ENCODE measurements around the gene AFF3. TPM values are rescaled to one million over a fixed set of nuclear protein-coding genes. Genes with fewer than 3 reads are reported as not detected.

Gene AFF3
- total and polyA plus RNA-seq, 2 of the 4 experiments (the other 2 are of a cell fraction), result 12.9 to 14.3 TPM

GRCh38 chr2:99656994-99657393 is 485.4 kb downstream of the AFF3 start:
- Histone ChIP-seq H3K4me2 (ENCODE audit: low read depth, low read length) (no peak overlapping the region), H3K4me3 (ENCODE audit: insufficient read depth, low read depth, low read length) (no peak overlapping the region), H4K20me1 (ENCODE audit: insufficient read depth, low read length) (no peaks in the 10 kb centered on the region), H4K91ac (ENCODE audit: insufficient read depth, low read depth, low read length) (no peak overlapping the region), H3K14ac (replicated peaks; ENCODE audit: low read depth, low read length) (no peak overlapping the region), H3K23ac (ENCODE audit: low read depth, low read length) (no peak overlapping the region), H4K8ac (ENCODE audit: low read depth in 2 of 2, low read length in 2 of 2) (no peak overlapping the region), H3K56ac (ENCODE audit: extremely low read depth, insufficient read depth, low read length) (no peak overlapping the region), H2BK120ac (ENCODE audit: low read depth, low read length) (no peak overlapping the region), H4K5ac (ENCODE audit: low read depth, low read length) (no peak overlapping the region), H3K27me3 (ENCODE audit: control insufficient read depth, insufficient read depth, low read length) (no peaks in the 10 kb centered on the region), H3K9ac (ENCODE audit: low read depth, low read length) (no peak overlapping the region), H2AK5ac (ENCODE audit: low read depth, low read length) (no peak overlapping the region), H2BK5ac (ENCODE audit: low read depth, low read length, poor library complexity, severe bottlenecking) (no peak overlapping the region), H3K79me1 (ENCODE audit: low read depth in 1 of 2, low read length in 2 of 2) (peaks cover 0 to 2% of the 10 kb centered on the region in 2 experiments; a peak in 1 of 4 replicates), H3K9me3 (ENCODE audit: control insufficient read depth, insufficient read depth, low read length) (no peaks in the 10 kb centered on the region), H2BK20ac (ENCODE audit: low read depth, low read length) (no peak overlapping the region), H3K27ac (ENCODE audit: insufficient read depth, low read length) (no peak overlapping the region), H3K18ac (ENCODE audit: low read depth, low read length) (no peak overlapping the region; the same call in 1 of the 2 replicates), H3K4me1 (ENCODE audit: control insufficient read depth, insufficient read depth, low read length) (peaks cover 21% of the 10 kb centered on the region), H2BK15ac (ENCODE audit: low read depth, low read length) (no peak overlapping the region), H3K36me3 (ENCODE audit: control insufficient read depth, insufficient read depth, low read length) (peaks cover 2% of the 10 kb centered on the region; the same call in 1 of the 2 replicates), H3K4ac (ENCODE audit: low read depth, low read length) (no peak overlapping the region), H2AFZ (replicated peaks; ENCODE audit: low read length, poor library complexity) (no peak overlapping the region), H2AK9ac (replicated peaks; ENCODE audit: low read depth, low read length, poor library complexity) (no peak overlapping the region), H3K9me1 (ENCODE audit: insufficient read depth, low read length) (peaks cover 19% of the 10 kb centered on the region; the same call in 1 of the 2 replicates)
- ChIA-PET POLR2A (ENCODE audit: unreplicated experiment) (no interaction called here), CTCF (no interaction called here)
- DNase-seq (no peak), ATAC-seq (ENCODE audit: low read depth) (no peak)
- 83% methylated on average over 1 of the region's 5 CpGs; no CpG with 5 or more reads in 1 of the 2 experiments for WGBS, 2 experiments (ENCODE audit: extremely low coverage in 2 of 2, insufficient read length in 1 of 2)
- intact Hi-C loops (cut with micrococcal nuclease) (no loop called here), in situ Hi-C loops (cut with MboI; ENCODE audit: low sequenced_read_pairs) (no loop called here), dilution Hi-C loops (cut with HindIII; ENCODE audit: low sequenced_read_pairs, unreplicated experiment) (no loop called here)
- BruUV-seq (replicated peaks), result no TSS peak
- TF ChIP-seq MAFK (IDR thresholded peaks at IDR 0.05; ENCODE audit: low read depth, low read length) (no peak), RAD21 (IDR thresholded peaks at IDR 0.05; ENCODE audit: low read length) (no peak), USF2 (IDR thresholded peaks at IDR 0.05; ENCODE audit: low read depth, low read length) (no peak), MAZ (IDR thresholded peaks at IDR 0.05; ENCODE audit: borderline replicate concordance, low read depth, low read length) (no peak), NFE2L2 (IDR thresholded peaks at IDR 0.05; ENCODE audit: low read depth, low read length) (no peak), RFX5 (IDR thresholded peaks at IDR 0.05; ENCODE audit: low read depth, low read length) (no peak), ELK1 (IDR thresholded peaks at IDR 0.05; ENCODE audit: borderline replicate concordance, low read depth, low read length) (no peak), CTCF (conservative IDR thresholded peaks at IDR 0.05; ENCODE audit: low read depth, low read length) (no peak), BHLHE40 (IDR thresholded peaks at IDR 0.05; ENCODE audit: low read depth, low read length) (no peak), SMC3 (IDR thresholded peaks at IDR 0.05; ENCODE audit: low read depth, low read length) (no peak), MXI1 (IDR thresholded peaks at IDR 0.05; ENCODE audit: borderline replicate concordance, low read depth, low read length) (no peak), FOS (IDR thresholded peaks at IDR 0.05; ENCODE audit: low read depth, low read length) (no peak), CHD1 (IDR thresholded peaks at IDR 0.05; ENCODE audit: low read depth, low read length) (no peak), POLR2A (IDR thresholded peaks at IDR 0.05; ENCODE audit: low read depth, low read length) (no peak), CEBPB (IDR thresholded peaks at IDR 0.05; ENCODE audit: low read depth, low read length) (no peak), RCOR1 (IDR thresholded peaks at IDR 0.05; ENCODE audit: insufficient replicate concordance, low read length) (no peak)

Data from IMR-90 (cell line).